GM12878 (cell line): ENCODE data around the gene SEMA5A.

Experiments
- CTCF ChIP-seq, 3 experiments: IDR thresholded peaks in 2 of 3; conservative IDR thresholded peaks in 1 of 3; 2 replicates each; pipeline ENCODE4 v1.5.1; 2011; ENCODE audit warnings: low read depth in 3 of 3, low read length in 3 of 3, mild to moderate bottlenecking in 3 of 3, control low read depth in 2 of 3, moderate library complexity in 2 of 3, inconsistent platforms in 1 of 3, mixed read lengths in 1 of 3; ENCODE audit not compliant: control insufficient read depth in 2 of 3, insufficient read depth in 1 of 3; ENCODE audit errors: extremely low read depth in 1 of 3
- EZH2 ChIP-seq: IDR thresholded peaks from 2 replicates; pipeline ENCODE4 v1.6.1; 2012; ENCODE audit warnings: low read depth, mild to moderate bottlenecking, control low read depth, inconsistent platforms, low read length, borderline replicate concordance; ENCODE audit not compliant: control insufficient read depth
- FOS ChIP-seq: IDR thresholded peaks from 3 replicates; pipeline ENCODE4 v1.6.1; 2011; ENCODE audit warnings: borderline replicate concordance; ENCODE audit not compliant: insufficient read length; ENCODE audit errors: extremely low read depth
- NR2C1 ChIP-seq: fragments of 450-650 bp; IDR thresholded peaks from 2 replicates; pipeline ENCODE4 v1.6.1; 2017; ENCODE audit warnings: antibody characterized with exemption, mild to moderate bottlenecking, moderate library complexity
- PKNOX1 ChIP-seq: fragments of 450-650 bp; IDR thresholded peaks from 2 replicates; pipeline ENCODE4 v1.6.1; 2016; ENCODE audit warnings: mild to moderate bottlenecking
- POLR2A ChIP-seq: IDR thresholded peaks from 2 replicates; pipeline ENCODE4 v1.6.1; 2011; ENCODE audit warnings: low read depth, mild to moderate bottlenecking, low read length
- SIN3A ChIP-seq: IDR thresholded peaks from 2 replicates; pipeline ENCODE4 v1.6.1; 2012; ENCODE audit warnings: low read depth, low read length, improper control_type of control experiment

- no peak for TF ChIP-seq CTCF (IDR thresholded peaks at IDR 0.05 in 2 of 3, conservative IDR thresholded peaks at IDR 0.05 in 1 of 3; ENCODE audit: control insufficient read depth in 2 of 3, extremely low read depth in 1 of 3, insufficient read depth in 1 of 3, low read depth in 3 of 3, low read length in 3 of 3)
- no peak for TF ChIP-seq POLR2A
- TF ChIP-seq SIN3A = no peak
- TF ChIP-seq EZH2 = no peak
- TF ChIP-seq PKNOX1 = no peak
- TF ChIP-seq FOS = no peak
- no peak for TF ChIP-seq NR2C1
Measured at GRCh38 chr5:9347541-9348295, 198.2 kb downstream of the SEMA5A start.
